GM19239 (cell line): Measurements from ENCODE around the gene ADAMTS17.

ENCODE experiments used
- DNase-seq: peaks from one replicate; pipeline ENCODE4 v3.0.0; 2011; ENCODE audit warnings: low spot score; ENCODE audit not compliant: insufficient read length
- FAIRE-seq: peaks from 2 replicates; lab custom pipeline; 2011; peaks lifted over from hg19 to GRCh38; lab: Jason Lieb, UNC

Gene ADAMTS17

DNA sequence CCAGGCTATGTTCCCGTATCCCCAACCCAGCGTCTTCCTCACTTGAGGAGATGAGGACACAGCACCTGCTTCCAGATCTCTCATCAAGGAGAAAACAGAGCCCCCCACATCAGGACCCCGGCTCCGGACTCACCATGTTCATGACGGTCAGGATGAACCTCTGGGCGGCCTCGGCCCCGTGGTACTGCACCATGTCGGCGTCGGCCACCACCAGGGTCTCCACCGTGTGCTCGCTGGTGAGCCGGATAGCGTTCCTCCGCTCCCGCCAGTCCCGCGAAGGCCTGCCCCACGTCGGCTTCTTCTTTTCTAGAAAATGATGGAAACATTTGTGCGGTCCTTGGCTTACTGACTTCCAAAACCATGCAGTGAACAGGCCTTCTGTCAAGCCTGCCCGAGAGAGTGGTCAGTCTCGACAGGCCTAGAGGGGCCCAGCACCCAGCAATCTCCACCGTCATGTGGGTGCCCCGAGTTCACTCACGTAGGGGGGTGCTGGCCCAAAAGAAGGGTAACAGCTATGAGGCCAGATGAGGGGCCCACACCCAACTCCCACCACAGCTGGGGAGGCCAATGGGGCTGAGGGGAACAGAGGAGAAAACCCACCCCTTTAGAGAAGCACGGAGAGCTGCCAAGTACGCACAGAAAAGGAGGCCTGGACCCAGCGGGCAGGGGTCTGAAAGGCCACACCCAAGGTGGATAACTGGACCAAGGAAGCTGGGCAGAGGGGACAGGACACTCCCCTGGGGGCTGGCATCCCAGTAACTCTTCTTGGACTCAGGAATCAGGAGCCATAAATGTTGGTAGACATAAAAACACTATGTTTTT is 60.5 kb downstream of the ADAMTS17 start:
- DNase-seq (no peak), FAIRE-seq (no peak)

DNA sequence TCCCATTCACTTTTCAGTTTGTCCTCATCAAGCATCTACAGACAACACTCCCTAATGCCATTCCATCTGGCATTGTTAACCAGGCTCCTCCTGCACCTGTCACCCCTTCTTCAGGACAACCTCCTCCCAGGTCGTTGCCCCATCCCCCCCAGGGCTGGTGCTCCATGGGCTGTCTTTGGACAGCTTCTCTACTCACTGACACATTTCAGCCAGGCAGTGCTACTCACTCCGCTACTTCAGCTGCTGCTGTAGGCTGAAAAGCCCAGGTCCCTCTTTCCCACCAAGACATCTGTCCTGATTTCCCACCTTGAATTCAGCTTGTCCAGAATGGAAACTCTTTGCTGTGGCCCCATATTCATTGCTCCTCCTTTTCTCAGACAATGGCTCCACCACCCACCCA is 61.9 kb downstream of the ADAMTS17 start:
- no peak for DNase-seq
- FAIRE-seq, result no peak

DNA sequence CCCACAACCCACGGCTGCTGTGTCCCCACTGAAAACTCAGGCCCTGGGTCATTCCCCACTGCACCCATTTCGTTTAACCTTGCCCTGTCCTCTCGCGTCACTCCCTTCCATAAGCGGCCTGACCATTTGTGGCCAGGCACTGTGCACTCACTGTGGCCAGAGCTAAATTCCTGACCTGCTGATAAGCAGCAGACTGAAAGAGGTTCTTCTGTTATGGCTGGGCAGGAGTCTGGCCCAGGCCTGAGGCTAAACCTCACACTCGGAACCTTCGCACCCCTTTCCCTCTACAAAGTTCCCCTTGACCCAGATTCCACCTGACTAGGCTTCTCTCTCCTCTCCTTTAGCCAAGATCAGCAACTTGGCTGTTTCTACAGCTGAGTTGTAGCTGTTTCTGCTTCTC is 62.3 kb downstream of the ADAMTS17 start:
- DNase-seq (no peak), FAIRE-seq (no peak)

DNA sequence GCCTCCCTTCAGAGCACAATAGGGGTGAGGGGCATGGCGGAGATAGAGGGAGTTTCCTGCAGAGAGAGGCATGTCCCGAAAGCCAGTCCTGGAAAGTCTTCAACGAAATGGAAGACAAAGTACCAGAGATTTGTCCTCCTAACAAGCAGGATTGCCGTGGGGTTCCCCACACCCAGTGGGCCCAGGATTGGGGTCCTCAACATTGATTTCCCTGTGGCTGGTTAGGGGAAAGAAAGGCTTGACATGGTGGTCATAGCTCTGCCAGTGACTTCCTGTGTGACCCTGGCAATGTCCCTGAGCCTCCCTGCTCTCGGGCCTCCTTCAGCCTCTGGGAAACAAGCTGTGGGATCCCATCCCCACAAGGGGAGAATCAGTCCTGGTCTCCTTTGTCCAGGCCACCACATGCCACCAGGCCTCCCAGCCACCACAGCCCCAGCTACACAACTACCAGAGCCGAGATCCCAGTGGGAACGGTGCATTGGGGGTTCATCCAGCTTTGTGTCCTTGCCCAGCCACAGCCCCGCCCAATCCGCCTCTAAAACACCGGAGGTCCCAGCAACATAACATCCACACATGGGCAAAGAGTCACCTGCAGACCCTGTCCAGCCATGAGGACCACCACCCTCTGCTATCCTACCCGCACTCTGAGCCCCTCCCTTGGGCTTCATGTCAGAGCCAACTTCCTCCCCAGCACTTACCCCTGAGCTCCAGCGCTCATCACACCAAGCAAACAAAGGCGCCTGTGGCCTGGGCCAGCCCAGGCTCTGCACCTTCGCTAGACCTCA is 63.0 kb downstream of the ADAMTS17 start:
- no peak for DNase-seq

DNA sequence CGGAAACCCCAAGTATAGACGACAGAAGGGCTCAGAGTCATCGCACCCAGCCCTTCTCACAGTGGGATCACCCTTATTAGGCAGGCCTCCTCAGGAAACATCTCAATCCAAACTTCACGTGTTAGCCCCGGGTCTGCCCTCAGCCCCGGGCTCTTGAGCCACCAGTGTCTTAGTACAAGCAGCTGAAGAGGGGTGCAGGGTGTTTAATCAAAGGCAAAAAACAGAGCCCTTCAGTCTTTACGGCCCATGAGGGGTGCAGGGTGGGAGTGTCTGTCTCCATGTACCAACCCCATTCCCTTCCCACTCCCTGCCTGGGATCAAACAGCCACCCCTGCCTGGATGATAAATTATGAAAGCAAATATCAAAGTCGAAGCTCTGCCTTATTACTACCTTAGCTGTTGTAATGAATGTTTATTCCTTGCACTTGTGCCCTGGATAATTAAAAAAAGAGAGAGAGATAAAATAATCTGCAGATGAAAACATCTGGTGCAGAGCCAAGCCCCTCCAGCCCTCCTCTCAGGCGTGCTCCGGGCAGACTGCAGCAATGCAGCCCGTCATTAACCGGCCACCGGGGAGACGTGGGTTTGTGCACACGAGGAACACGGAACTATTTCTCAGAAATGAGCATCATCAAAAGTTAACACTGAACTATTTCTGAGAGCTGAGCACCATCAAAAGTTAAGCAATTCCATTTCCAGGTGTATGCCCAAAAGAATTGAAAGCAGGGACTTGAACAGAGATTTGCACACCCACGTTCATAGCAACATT is 64.5 kb downstream of the ADAMTS17 start:
- no peak for DNase-seq
- no peak for FAIRE-seq

More for the DNA sequence above, 63.0 kb downstream of the ADAMTS17 start:
- FAIRE-seq, result no peak

DNA sequence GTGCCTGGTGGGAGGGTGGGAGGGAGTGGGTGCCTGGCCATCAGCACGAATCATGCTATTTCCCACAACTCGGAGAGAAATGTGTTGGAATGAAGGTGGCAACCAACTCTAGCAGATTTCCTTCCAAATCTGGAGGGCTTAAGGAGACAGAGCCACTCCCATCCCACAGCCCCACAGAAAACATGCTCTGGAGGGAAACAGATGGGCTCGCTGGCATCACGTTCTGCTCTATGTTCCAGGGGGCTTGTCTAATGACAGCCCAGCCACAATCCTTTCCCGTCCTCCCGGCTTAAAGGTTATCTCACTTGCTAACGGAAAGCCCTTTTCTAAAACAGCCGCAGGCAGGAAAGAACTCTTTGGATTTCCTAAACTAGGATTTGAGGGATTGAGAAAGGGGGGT is 65.3 kb downstream of the ADAMTS17 start:
- FAIRE-seq (no peak), DNase-seq (no peak)

DNA sequence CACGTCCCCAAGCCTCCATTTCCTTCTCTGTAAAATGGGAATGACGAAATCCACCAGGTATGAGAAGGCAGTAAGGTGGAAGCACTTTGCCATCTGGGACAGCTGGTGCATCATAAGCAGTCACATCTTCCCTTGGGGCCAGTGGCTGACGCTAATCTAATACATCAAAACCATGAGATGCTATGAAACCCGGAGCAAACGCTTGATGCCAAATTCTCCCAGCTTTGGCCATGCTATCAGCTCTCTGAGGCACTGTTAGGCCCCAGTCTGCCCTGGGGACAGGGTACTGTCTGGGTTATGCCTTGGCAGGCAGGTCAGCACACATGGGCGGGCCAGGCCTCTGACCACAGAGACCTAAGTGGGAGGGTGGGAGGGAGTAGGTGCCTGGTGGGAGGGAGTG is 66.1 kb downstream of the ADAMTS17 start:
- DNase-seq (no peak), FAIRE-seq (no peak)

DNA sequence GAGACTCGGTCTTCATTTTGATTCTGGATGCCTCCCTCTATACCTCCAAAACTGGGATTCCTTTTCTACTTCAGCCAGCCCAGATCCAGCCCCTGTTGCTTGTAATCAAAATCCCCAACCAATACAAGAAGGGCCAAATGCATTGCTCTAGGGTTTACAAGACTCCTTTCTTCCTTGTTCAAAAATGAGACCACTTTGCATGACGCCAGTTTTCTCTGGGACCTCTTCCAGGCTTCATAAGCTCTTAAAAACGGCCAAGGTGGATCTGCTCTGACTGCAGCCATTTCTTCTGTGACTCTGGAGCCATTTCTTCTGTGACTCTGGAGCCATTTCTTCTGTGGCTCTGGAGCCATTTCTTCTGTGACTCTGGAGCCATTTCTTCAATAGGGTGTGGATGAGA is 71.9 kb downstream of the ADAMTS17 start:
- DNase-seq (no peak), FAIRE-seq (no peak)

DNA sequence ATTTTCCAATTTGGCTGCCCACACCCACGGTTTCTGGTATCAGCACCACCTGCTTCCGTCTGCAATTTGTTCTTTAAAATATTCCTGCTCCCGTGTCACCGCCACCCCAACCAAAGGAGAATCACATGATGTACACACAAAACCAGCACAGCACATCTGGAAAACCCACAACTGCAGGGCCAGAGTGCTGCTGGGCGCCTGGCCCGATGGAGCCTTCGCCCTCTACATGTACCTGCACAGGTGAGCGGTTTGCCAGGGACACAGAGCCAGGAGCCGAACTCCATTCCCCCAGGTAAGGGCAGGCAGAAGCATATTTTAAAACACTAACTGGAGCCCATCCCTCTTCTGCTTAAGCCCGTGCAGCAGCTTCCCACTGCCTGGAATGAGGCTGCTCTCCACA is 75.6 kb downstream of the ADAMTS17 start:
- no peak for FAIRE-seq
- DNase-seq, result no peak

DNA sequence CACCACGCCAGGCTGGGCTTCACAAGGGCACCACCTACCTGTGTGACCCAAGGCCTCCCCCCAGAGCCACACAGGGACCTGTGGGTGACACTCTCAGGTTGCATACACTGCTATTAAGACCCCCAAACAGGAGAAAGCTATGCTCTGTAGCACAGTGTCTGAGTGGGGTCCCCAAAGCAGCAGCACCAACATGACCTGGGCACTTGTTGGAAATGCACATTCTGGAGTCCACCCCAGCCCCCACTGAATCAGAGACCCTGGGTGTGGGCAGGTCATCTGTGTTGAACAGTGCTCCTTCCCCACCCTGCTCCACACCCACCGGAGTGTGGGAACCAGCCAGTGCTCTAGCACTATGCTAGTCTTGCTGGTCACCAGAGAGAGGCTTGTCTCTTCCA is 76.1 kb downstream of the ADAMTS17 start:
- FAIRE-seq (no peak), DNase-seq (no peak)

DNA sequence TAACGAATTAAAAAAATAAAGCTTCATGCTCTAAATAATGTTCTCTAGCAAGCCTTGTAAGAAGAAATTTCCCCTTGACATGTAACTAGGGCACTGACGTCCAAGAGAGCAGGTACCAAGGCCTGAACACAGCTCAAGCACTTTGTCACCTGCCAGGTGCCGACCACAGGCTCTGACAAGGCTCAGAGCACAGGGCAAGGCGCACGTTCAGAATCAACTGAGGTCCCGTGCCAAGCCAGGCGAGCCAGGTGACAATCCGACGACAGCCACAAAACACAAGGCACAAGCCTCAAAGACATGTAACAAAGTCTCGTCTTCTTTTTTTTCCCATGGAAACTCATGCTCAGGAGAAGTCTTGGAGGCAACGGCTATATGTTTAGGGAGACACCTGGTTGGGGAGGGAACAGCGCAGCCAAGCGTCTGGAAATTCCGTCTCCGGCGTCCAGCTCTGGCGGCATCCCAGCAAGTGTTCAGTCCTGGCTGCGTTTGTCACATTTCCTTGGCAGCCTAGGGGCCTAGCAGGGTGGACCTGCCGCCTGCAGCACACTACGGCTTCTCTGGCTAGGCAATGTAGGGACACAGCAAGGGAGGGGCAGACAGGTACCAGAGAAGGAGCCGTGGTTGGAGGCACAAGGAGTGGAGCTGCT is 76.7 kb downstream of the ADAMTS17 start:
- FAIRE-seq (no peak), DNase-seq (no peak)

DNA sequence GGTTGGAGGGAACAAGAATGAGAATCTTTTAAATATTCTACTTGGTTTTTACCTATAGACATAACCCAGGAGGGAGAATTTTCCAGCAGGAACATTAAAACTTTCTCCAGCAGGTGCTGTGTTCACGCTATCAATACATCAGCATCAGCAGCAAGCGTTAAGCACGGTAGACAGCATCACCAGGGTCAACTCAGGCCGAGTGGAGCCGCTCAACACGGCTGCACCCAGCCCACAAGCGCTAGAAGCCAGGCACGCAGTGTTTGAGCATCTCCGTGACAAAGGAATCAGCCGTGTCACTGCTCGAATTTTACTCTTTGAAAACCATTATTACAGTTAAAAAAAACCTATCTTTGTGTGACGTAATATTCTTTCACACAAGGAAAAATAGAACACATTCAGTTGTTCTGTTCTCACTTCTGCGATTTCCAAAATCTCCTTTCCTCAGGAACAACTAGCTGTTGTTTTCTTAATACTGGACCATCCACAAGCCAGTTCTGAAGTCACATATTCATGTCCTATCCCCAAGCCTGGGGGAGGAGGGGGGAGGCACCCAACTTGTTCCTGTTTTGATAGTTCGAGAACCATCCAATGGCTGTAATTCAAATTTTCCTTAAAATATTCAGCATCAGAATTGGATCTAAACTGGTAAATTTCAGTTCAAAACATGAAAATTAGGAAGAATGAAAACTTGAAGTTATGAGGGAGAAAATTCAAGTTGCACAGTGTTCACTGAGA is 77.9 kb downstream of the ADAMTS17 start:
- DNase-seq (no peak), FAIRE-seq (no peak)

DNA sequence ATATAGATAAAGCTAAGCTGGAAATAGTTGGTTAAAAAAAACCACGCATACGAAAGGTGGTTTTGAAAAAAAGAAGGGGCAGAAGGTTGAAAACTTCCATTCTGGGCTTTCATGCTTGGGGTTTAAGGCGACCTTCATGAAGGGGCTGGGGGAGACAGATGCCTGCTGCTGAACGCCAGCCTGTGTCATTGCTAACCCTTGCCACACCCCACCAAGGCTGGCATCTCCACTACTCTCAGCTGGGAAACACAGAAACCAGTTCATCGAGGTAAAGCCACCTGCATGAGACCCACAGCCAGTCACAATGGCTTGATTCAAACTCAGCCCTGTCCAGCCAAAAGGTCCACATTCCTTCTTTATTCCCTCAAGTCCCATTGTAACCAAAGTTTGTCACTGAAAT is 78.7 kb downstream of the ADAMTS17 start:
- FAIRE-seq (no peak), DNase-seq (no peak)

DNA sequence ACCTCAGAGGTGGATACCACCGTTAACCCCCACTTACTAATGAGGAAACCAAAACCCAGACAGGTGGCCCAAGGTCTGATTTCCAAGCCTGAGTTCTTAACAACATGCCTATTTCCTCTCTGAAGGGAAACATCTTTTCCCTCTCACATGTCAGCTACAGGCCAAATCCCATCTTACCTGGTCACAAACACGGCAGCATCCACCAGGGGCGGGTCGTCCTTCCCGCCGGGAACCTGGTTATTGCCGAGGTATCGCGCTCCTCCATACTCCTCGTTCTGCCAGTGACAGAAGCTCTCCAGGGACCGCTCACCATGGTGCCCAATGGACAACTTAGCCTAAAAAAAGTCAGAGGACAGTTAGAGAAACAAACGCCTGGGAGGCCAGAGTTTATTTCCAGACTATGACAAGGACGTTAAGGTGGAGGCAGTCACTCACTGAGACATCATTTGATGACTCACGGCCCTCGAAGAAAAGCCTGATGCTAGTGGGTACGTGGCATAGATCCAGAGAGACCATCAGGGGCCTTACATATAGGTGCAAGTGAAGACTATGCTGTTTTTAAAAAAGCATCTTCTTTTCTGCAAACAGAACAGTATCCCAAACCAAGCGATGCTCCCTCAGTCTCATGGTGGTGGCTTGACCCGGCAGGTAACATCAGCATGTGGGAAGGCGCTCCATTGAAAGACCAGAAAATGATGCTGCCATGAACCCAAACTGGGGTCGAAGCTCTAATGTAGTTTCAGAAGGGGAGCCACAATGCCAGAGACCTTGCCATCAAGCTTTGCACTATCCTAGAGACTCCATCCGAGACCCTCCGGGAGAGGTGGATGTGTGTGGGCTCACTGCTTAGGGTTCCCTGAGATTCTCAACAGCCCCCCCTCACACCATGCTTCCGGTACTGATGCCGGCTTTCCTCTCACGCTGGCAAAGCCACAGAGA is 80.2 kb downstream of the ADAMTS17 start:
- DNase-seq (no peak), FAIRE-seq (no peak)

DNA sequence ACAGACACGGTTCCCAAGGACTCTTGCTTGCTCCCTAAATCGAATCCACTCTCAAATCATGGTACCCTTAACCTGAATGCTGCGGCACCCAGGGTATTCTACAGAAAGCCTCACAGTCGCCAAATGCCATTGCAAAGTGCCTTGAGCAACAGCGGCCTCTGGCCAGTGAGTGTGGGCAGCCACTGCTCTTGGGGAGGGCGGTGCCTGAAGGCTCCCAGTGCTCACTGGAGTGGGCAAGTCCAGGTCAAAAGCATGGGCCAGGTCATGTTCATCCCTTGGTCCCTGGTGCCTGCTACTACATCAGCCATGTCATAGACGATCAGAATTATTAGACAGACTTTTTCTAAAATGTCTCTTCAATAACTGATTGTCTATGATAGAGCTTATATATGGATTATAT is 82.5 kb downstream of the ADAMTS17 start:
- FAIRE-seq, result no peak

DNA sequence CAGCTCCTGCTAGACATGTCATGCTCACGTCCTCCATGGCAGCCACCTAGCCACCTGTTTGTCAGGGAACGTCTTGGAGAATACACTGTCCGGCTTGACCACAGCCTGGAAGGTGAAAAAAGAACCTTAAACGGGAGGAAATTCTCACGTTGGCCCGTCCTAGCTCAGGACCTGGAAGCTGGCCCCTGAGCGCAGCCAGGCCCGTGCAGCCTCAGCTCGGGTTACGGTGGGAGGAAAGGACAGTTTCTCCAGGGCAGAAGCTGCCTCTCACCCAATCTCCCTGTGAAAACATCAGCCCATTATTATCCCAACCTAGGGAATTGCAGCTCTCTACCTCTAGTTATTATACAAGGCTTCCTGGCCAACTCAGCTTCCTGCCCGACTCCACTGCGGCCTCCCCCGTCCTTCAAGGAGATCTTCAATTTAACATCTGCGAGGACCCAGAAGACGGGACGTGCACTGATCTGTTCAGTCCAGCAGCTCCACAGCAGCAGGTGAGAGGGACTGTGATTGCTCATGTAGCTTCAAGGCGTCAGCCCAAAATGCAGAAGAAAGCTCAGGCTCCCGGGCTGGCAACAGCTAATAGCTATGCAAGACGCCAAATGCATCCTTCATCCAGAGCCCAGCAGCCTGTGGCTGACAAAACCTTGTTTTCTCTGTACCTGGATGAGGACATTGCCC is 84.7 kb downstream of the ADAMTS17 start:
- DNase-seq (no peak), FAIRE-seq (no peak)

More for the DNA sequence above, 82.5 kb downstream of the ADAMTS17 start:
- DNase-seq, result no peak

DNA sequence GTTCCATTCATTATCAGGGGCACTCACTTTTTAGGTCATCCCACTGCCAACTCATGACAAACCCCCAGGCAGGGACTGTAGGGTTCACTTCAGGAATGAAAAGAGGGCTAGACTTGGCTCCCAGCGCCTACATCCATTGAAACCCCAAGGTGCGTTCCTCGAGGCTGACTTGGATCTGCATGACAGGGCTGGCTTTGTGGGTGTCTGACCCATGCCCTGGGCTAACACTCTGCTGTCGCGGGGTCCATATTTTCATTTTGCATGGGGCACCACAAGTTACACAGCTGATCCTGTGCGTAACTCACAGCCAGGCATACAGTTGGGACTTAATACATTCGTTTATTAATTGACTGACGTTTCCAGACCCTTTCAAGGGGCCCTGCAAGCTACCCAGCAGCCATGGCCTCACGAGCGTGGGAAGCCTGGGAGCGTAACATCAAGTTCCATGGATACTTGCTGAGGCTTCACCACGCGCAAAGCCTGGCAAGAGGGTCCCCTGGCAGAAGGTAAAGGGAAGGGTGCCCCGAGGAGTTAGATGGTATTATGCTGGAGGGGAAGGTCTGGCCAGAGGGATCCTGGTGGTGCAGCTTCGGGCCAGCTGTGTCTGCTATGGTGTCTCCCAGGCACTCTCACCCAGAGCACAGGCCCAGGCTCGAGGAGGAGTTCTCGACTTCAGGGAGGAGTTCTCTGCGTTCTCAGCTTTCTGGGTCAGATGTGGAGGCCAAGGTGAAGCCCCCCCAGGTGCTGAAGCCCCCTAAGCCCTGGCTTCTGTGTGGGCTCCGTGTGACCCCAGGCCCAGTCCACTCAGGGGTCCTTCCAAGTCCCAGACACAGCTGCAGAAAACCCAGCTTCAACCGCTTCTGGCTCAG is 85.4 kb downstream of the ADAMTS17 start:
- FAIRE-seq, result no peak
- no peak for DNase-seq
